CD4-positive, alpha-beta memory T cell (primary cell): ENCODE data around the gene FAM240A. TPM values are rescaled to one million over a fixed set of nuclear protein-coding genes. Genes with fewer than 3 reads are reported as not detected.
"Not testable (repeated sequence)": the region's sequence is repeated elsewhere in the genome, so short reads cannot be mapped to it uniquely, and the experiment has no call there.

ENCODE experiments used
- CTCF ChIA-PET: fragments of 350-600 bp; sonication (Branson Sonifier 250); formaldehyde crosslinking; loops from one replicate; lab custom pipeline; 2021; ENCODE audit warnings: inconsistent platforms; ENCODE audit not compliant: partially characterized antibody; lab: Charles Lee
- POLR2A ChIA-PET: fragments of 350-600 bp; sonication (Branson Sonifier 250); formaldehyde crosslinking; loops from one replicate; lab custom pipeline; 2021; ENCODE audit not compliant: partially characterized antibody; lab: Charles Lee
- DNase-seq, 5 donors: peaks; one replicate each; pipeline versions ENCODE4 v3.0.0 to v3.0.0-alpha.2; 2020 to 2022; ENCODE audit warnings: mixed read lengths in 1 of 5
- H3K27ac ChIP-seq: one replicate; pipeline ENCODE4 v1.7.0; 2013; ENCODE audit warnings: low read depth, low read length
- H3K27me3 ChIP-seq: 2 replicates; pipeline ENCODE4 v1.7.0; 2013; ENCODE audit warnings: mild to moderate bottlenecking, low read length, moderate library complexity; ENCODE audit not compliant: insufficient read depth
- H3K36me3 ChIP-seq: 2 replicates; pipeline ENCODE4 v1.7.0; 2013; ENCODE audit warnings: mild to moderate bottlenecking, low read length, moderate library complexity; ENCODE audit not compliant: insufficient read depth
- H3K4me1 ChIP-seq: 2 replicates; pipeline ENCODE4 v1.7.0; 2013; ENCODE audit warnings: mild to moderate bottlenecking, low read length, moderate library complexity; ENCODE audit not compliant: insufficient read depth
- H3K4me3 ChIP-seq, 2 donors: one replicate each; pipeline ENCODE4 v1.7.0; 2013; ENCODE audit warnings: low read length in 2 of 2, mild to moderate bottlenecking in 1 of 2
- H3K9me3 ChIP-seq, 2 donors: one replicate each; pipeline ENCODE4 v1.7.0; 2013; ENCODE audit warnings: low read length in 2 of 2, control low read depth in 1 of 2; ENCODE audit not compliant: control insufficient read depth in 1 of 2
- H3K27ac Mint-ChIP-seq, 7 donors: one replicate each; pipeline ENCODE4 v1.8.0; 2020 to 2021; ENCODE audit warnings: mixed read lengths in 7 of 7, mild to moderate bottlenecking in 6 of 7, inconsistent platforms in 3 of 7, moderate library complexity in 3 of 7
- H3K27me3 Mint-ChIP-seq, 2 donors: one replicate each; pipeline ENCODE4 v1.8.0; 2020 to 2021; ENCODE audit warnings: mixed read lengths in 2 of 2
- H3K36me3 Mint-ChIP-seq, 2 donors: one replicate each; pipeline ENCODE4 v1.8.0; 2020 to 2021; ENCODE audit warnings: mixed read lengths in 2 of 2, inconsistent platforms in 1 of 2, mild to moderate bottlenecking in 1 of 2
- H3K4me1 Mint-ChIP-seq, 4 donors: one replicate each; pipeline ENCODE4 v1.8.0; 2020 to 2021; ENCODE audit warnings: mixed read lengths in 4 of 4, mild to moderate bottlenecking in 1 of 4
- H3K4me3 Mint-ChIP-seq, 8 donors: one replicate each; pipeline ENCODE4 v1.8.0; 2020 to 2021; ENCODE audit warnings: mixed read lengths in 8 of 8, mild to moderate bottlenecking in 7 of 8, moderate library complexity in 6 of 8, inconsistent platforms in 3 of 8
- H3K9me3 Mint-ChIP-seq, 8 donors: one replicate each; pipeline ENCODE4 v1.8.0; 2020 to 2021; ENCODE audit warnings: mixed read lengths in 8 of 8, mild to moderate bottlenecking in 5 of 8, inconsistent platforms in 3 of 8, moderate library complexity in 1 of 8
- intact Hi-C: fragments of 100-400 bp; cut with micrococcal nuclease; formaldehyde crosslinking; loops from one replicate; pipeline ENCODE4 v1.15.1; 2023
- polyA plus RNA-seq, 2 donors: library from polyadenylated mRNA; unstranded; fragments of 300-500 nt; fragmentation: Illumina TruSeq; gene quantifications; one replicate each; pipeline ENCODE4 v1.2.3, GENCODE V29; 2021
- total RNA-seq, 2 experiments: library from RNA; stranded (reverse); gene quantifications; one replicate each; pipeline ENCODE4 v1.2.3, GENCODE V29; 2021

The FAM240A gene
- total and polyA plus RNA-seq, 4 experiments from 2014 or later = not detected

DNA sequence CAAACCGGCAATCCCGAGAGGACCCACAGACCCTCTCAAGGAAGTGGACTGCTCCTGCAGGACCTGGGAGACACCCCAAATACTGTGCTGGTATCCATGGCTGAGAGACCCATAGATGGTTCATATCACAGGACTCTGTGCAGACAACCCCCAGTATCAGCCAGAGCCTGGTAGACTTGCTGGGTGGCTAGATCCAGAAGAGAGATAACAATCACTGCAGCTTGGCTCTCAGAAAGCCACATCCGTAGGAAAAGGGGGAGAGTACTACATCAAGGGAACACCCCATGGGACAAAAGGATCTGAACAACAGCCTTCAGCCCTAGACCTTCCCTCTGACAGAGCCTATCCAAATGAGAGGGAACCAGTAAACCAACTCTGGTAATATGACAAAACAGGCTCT, 25.1 kb upstream of the FAM240A start:
- H3K9me3 Mint-ChIP-seq, H3K27me3 Mint-ChIP-seq, H3K27ac ChIP-seq, H3K4me3 ChIP-seq, H3K4me3 Mint-ChIP-seq, intact Hi-C loops, H3K27ac Mint-ChIP-seq, H3K36me3 Mint-ChIP-seq, H3K27me3 ChIP-seq, H3K36me3 ChIP-seq, H3K4me1 ChIP-seq, DNase-seq, POLR2A ChIA-PET, H3K9me3 ChIP-seq: not testable (repeated sequence)
- CTCF ChIA-PET = interaction anchor here (0.7 to 1.6 kb wide), 2 partner anchors 42 to 99 kb away, joined by 4 to 5 read pairs; no protein-coding TSS in a partner anchor
- peaks cover 2 to 12% (median 5%) of the 10 kb centered on the region in 4 donors for H3K4me1 Mint-ChIP-seq

DNA sequence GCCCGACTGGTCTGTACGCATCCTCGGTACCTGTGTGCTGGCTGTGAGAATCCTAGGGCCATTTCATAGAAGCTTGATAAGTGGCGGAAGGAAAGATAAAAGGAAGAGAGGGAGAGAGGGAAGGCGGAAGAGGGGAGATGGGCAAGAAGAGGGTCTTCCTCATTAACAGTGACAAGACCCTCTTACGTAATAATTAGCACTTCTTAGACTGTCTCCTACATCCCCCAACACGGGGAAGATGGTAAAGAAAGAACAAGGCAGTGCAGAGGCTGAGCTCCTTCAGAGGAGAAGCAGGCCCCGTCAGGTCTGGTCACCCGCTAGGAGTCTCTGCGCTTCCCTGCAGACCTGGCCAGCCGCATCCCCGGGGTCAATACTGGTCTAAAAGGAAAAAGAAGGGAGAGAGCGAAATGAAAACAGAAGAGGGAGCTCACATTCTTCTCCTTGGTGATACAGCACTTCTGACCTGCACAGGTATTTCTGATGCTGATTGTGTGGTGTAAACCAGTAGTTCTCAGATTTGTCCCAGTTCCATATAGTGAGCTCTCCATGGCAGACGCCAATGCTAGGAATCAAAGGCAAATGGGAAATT, 19.0 kb upstream of the FAM240A start:
- no peaks in the 10 kb centered on the region for H3K36me3 ChIP-seq
- DNase-seq = no peak
- POLR2A ChIA-PET = no interaction called here
- no peaks in the 10 kb centered on the region for H3K9me3 Mint-ChIP-seq
- peaks cover 0 to 3% of the 10 kb centered on the region in 2 donors for H3K27me3 Mint-ChIP-seq
- no peaks in the 10 kb centered on the region for H3K9me3 ChIP-seq
- no peaks in the 10 kb centered on the region for H3K4me1 Mint-ChIP-seq
- no peak overlapping the region for H3K4me3 ChIP-seq
- CTCF ChIA-PET = interaction anchor here (1.2 kb wide), 1 partner anchor 37 kb away, joined by 3 read pairs; no protein-coding TSS in a partner anchor
- H3K4me3 Mint-ChIP-seq = no peak overlapping the region
- H3K27me3 ChIP-seq = no peaks in the 10 kb centered on the region
- intact Hi-C loops = no loop called here
- H3K36me3 Mint-ChIP-seq = no peaks in the 10 kb centered on the region
- H3K27ac ChIP-seq = no peak overlapping the region
- H3K4me1 ChIP-seq = no peaks in the 10 kb centered on the region
- H3K27ac Mint-ChIP-seq = no peak overlapping the region

DNA sequence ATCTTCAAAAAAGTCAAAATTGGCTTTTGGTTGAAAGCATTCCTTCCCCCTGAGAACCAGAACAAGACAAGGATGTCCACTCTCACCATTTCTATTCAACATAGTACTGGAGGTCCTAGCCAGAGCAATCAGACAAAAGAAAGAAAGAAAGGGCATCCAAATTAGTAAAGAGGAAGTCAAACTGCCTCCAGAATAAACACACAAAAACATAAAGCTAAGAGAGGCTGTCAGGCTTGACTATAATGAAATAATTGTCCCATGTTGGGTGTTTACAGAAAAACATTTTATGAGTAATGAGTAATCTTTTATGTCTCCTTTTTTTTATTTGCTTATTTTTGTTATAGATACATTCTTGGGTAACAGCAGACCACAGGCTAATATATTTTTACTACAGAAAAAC, 18.3 kb upstream of the FAM240A start:
- H3K27me3 ChIP-seq = no peaks in the 10 kb centered on the region
- POLR2A ChIA-PET = no interaction called here
- CTCF ChIA-PET = interaction anchor here (1.2 kb wide), 1 partner anchor 36 kb away, joined by 3 read pairs; no protein-coding TSS in a partner anchor
- Mint-ChIP-seq H3K9me3 (no peaks in the 10 kb centered on the region), H3K4me3 (no peak overlapping the region), H3K27ac (no peak overlapping the region), H3K27me3 (peaks cover 0 to 3% of the 10 kb centered on the region in 2 donors), H3K36me3 (no peaks in the 10 kb centered on the region), H3K4me1 (no peaks in the 10 kb centered on the region)
- DNase-seq = no peak
- no peak overlapping the region for H3K4me3 ChIP-seq
- no peaks in the 10 kb centered on the region for H3K36me3 ChIP-seq
- no peaks in the 10 kb centered on the region for H3K9me3 ChIP-seq
- intact Hi-C loops = no loop called here
- no peak overlapping the region for H3K27ac ChIP-seq
- no peaks in the 10 kb centered on the region for H3K4me1 ChIP-seq

DNA sequence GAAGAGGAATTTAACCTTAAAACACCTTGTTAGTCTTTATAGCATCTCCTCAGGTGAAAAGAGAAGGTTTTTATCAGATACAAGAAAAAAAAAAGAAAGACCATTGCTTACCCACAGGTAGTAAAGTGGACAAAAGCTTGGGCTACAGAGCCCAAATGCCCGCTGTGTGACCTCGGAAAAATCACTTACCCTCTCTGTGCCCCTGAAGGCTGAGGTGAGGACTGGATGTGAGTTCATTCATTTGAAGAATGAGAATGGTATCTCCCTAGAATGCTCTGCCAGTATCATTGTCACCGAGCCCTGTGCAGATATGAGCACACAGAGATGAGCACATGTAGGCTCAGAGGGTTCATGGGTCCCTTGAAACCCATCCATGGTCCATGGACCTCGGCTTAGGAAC, 17.6 kb upstream of the FAM240A start:
- intact Hi-C loops = no loop called here
- DNase-seq = no peak
- Histone ChIP-seq H3K4me3 (no peak overlapping the region), H3K36me3 (no peaks in the 10 kb centered on the region), H3K9me3 (no peaks in the 10 kb centered on the region), H3K27ac (no peak overlapping the region), H3K4me1 (no peaks in the 10 kb centered on the region), H3K27me3 (no peaks in the 10 kb centered on the region)
- H3K27ac Mint-ChIP-seq = no peak overlapping the region
- ChIA-PET CTCF (interaction anchor here (1.0 kb wide), 1 partner anchor 105 kb away, joined by 3 read pairs; no protein-coding TSS in a partner anchor), POLR2A (no interaction called here)
- no peak overlapping the region for H3K4me3 Mint-ChIP-seq
- no peaks in the 10 kb centered on the region for H3K36me3 Mint-ChIP-seq
- H3K27me3 Mint-ChIP-seq = peaks cover 0 to 2% of the 10 kb centered on the region in 2 donors
- H3K9me3 Mint-ChIP-seq = no peaks in the 10 kb centered on the region
- H3K4me1 Mint-ChIP-seq = no peaks in the 10 kb centered on the region

DNA sequence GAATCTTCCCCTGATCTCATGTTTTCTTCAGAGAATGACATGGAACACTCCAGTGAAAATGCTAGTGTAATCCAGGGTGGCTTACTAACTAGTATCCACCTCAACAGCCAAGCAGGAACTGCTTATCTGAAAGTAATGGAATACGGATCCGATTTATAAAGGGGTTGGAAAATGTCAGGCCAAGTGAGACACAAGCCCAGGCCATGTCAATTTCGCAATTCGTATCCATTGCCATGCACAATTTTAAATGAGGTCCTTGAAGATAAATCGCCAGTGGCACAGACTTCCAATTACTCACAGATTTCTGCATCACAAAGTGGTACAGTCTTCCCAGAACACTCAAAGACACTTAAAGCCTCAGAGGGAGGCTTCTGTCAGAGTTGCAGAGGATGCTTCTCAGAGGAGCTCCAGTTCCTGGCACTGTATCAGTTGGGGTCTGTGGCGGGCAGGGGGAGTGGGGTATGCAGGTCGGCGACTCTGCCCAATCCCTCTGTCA, 16.5 kb upstream of the FAM240A start:
- Mint-ChIP-seq H3K9me3 (no peaks in the 10 kb centered on the region), H3K4me1 (no peaks in the 10 kb centered on the region), H3K4me3 (no peak overlapping the region), H3K27ac (no peak overlapping the region), H3K36me3 (no peaks in the 10 kb centered on the region), H3K27me3 (peaks cover 0 to 1% of the 10 kb centered on the region in 2 donors)
- H3K27me3 ChIP-seq = no peaks in the 10 kb centered on the region
- no peaks in the 10 kb centered on the region for H3K36me3 ChIP-seq
- H3K4me3 ChIP-seq = no peak overlapping the region
- CTCF ChIA-PET = no interaction called here
- intact Hi-C loops = no loop called here
- POLR2A ChIA-PET = no interaction called here
- H3K27ac ChIP-seq = no peak overlapping the region
- H3K4me1 ChIP-seq = no peaks in the 10 kb centered on the region
- DNase-seq = no peak
- H3K9me3 ChIP-seq = no peaks in the 10 kb centered on the region

DNA sequence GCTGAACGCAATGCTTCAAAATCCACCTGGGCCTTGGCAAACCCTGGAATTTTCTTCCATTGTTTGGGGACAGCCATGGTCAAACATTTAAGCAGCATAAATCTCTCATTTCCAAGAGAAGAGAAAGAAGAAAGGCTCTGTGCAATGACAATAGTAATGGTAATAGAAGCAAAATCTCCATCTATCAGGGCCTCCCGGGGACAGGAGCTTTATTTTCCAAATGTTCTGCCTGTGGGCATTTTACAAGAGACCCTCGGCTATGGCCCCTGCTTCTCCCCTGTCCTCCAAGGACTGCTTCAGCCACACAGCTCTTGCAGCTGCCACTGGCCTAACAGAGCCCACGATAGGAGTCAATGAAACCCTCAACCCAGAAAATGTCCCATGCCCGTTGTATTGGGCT, 12.7 kb upstream of the FAM240A start:
- Mint-ChIP-seq H3K9me3 (no peaks in the 10 kb centered on the region), H3K27me3 (peaks cover 0 to 1% of the 10 kb centered on the region in 2 donors), H3K36me3 (no peaks in the 10 kb centered on the region), H3K4me1 (no peaks in the 10 kb centered on the region), H3K4me3 (no peak overlapping the region), H3K27ac (no peak overlapping the region)
- no peak for DNase-seq
- POLR2A ChIA-PET = no interaction called here
- no peaks in the 10 kb centered on the region for H3K36me3 ChIP-seq
- CTCF ChIA-PET = interaction anchor here (1.3 kb wide), 1 partner anchor 110 kb away, joined by 3 read pairs; no protein-coding TSS in a partner anchor
- H3K9me3 ChIP-seq = no peaks in the 10 kb centered on the region
- H3K27ac ChIP-seq = no peak overlapping the region
- H3K4me1 ChIP-seq = no peaks in the 10 kb centered on the region
- H3K27me3 ChIP-seq = no peaks in the 10 kb centered on the region
- no peak overlapping the region for H3K4me3 ChIP-seq
- intact Hi-C loops = no loop called here

DNA sequence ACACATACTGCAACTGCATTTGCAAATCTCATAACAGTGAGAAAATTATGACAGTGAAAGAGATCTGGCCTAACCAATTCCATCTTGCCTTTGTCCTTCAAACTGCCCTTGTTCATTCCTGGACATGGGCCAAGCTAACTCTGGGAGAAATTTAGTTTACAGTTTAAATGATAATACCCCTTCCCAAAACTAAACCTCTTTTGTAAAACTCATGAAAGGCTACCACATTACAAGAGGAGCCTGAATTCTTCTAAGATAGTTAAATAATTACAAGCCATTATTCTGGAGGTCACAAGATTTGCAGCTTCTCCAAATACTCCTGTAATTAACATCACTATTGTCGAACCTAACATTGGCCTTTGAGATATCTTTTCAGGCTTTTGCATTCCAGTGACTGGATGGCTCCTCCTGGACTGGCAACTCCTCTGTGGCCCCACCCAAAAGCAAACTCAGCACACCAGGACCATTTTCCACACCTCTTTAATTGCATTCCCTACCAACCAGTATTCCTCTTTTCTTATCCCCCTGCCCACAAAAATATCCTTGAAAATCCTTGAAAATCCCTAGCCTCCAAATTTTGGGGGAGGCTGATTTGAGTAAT, 8.8 kb upstream of the FAM240A start:
- intact Hi-C loops = no loop called here
- H3K36me3 Mint-ChIP-seq = no peaks in the 10 kb centered on the region
- ChIA-PET POLR2A (no interaction called here), CTCF (interaction anchor here (1.4 to 2.3 kb wide), 4 partner anchors 11 to 160 kb away, joined by 3 to 10 read pairs (median 4); no protein-coding TSS in a partner anchor)
- H3K4me3 Mint-ChIP-seq = no peak overlapping the region
- no peaks in the 10 kb centered on the region for H3K27me3 ChIP-seq
- H3K27ac Mint-ChIP-seq = no peak overlapping the region
- no peaks in the 10 kb centered on the region for H3K9me3 ChIP-seq
- no peaks in the 10 kb centered on the region for H3K36me3 ChIP-seq
- no peaks in the 10 kb centered on the region for H3K27me3 Mint-ChIP-seq
- no peaks in the 10 kb centered on the region for H3K9me3 Mint-ChIP-seq
- H3K27ac ChIP-seq = no peak overlapping the region
- DNase-seq = no peak
- no peaks in the 10 kb centered on the region for H3K4me1 Mint-ChIP-seq
- no peak overlapping the region for H3K4me3 ChIP-seq
- H3K4me1 ChIP-seq = no peaks in the 10 kb centered on the region
